ENCODE measurements around the gene MYO1D. TPM values are rescaled to one million over a fixed set of nuclear protein-coding genes. Genes with fewer than 3 reads are reported as not detected.

The MYO1D gene
- total RNA-seq, 2 donors from 2014 or later: 12.4 to 13.6 TPM

GRCh38 chr17:32588982-32589381, 287.9 kb downstream of the MYO1D start:
- no peaks in the 10 kb centered on the region for H3K9me3 Mint-ChIP-seq
- no peak overlapping the region for H3K27ac Mint-ChIP-seq
- ATAC-seq (no peak), DNase-seq (ENCODE audit: low spot score in 2 of 2) (no peak)
- peaks cover 0 to 6% of the 10 kb centered on the region in 2 donors for H3K36me3 Mint-ChIP-seq

DNA sequence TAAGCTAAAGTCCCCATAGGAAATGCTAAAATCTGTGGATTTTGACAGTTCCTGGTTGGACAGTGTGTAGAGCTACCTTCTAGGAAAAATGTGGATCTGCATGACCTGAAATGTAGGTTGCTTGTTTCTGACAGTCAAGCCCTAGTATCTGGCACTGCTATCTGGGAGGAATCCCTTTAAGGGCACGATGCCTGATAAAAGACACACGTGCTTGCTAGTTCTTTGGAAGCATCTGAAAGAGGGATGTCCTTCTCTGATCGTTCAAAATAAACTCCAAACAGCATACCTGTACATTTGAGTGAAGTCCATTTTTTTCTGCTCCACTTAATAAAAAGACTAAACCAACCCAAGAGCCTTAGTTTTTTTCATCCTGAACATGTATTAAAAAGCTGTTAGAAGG, 288.8 kb downstream of the MYO1D start:
- Mint-ChIP-seq H3K27ac (no peak overlapping the region), H3K36me3 (peaks cover 3 to 12% of the 10 kb centered on the region in 2 donors), H3K9me3 (peaks cover 0 to 4% of the 10 kb centered on the region in 2 donors)
- DNase-seq (ENCODE audit: low spot score in 2 of 2): no peak
- no peak for ATAC-seq

- no peak overlapping the region for H3K27ac Mint-ChIP-seq
- H3K9me3 Mint-ChIP-seq: peaks cover 0 to 8% of the 10 kb centered on the region in 2 donors
- H3K36me3 Mint-ChIP-seq: peaks cover 6 to 22% of the 10 kb centered on the region in 2 donors
- no peak for ATAC-seq
- DNase-seq (ENCODE audit: low spot score in 2 of 2): no peak
Measured at GRCh38 chr17:32586666-32587065, 290.3 kb downstream of the MYO1D start.

GRCh38 chr17:32584792-32585191, 292.1 kb downstream of the MYO1D start:
- no peak for DNase-seq (ENCODE audit: low spot score in 2 of 2)
- ATAC-seq: no peak
- peaks cover 12 to 28% of the 10 kb centered on the region in 2 donors for H3K36me3 Mint-ChIP-seq
- peaks cover 9 to 19% of the 10 kb centered on the region in 2 donors for H3K9me3 Mint-ChIP-seq
- H3K27ac Mint-ChIP-seq: no peak overlapping the region

GRCh38 chr17:32583053-32583452, 293.9 kb downstream of the MYO1D start:
- DNase-seq (ENCODE audit: low spot score in 2 of 2) (no peak), ATAC-seq (no peak)

DNA sequence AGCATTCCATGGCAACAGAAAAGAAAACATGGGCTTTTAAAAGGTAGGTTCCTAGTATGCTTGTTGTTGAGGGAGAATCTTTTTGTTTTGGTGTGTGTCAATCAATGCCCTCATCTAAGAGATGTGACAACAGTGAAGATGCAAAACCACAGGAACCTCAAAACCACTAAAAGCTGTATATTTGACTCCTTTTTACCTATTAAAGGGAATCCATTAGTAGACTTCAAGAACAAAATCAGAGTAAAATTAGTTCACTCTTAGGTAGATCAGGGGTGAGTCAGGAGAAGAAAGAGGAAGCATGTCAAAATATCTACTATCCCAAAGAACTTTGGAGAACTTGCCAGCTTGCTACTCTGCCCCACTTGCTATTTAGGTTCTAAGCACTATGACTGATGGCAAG, 301.1 kb downstream of the MYO1D start:
- DNase-seq (ENCODE audit: low spot score in 2 of 2) (no peak), ATAC-seq (peak; percentile 45 to 81)
- Mint-ChIP-seq H3K9me3 (peaks cover 3 to 7% of the 10 kb centered on the region in 2 donors), H3K27ac (no peak overlapping the region), H3K36me3 (peaks cover 0 to 4% of the 10 kb centered on the region in 2 donors)

More at GRCh38 chr17:32583053-32583452, 293.9 kb downstream of the MYO1D start:
- H3K36me3 Mint-ChIP-seq: peaks cover 12 to 28% of the 10 kb centered on the region in 2 donors
- H3K27ac Mint-ChIP-seq: no peak overlapping the region
- peaks cover 9 to 23% of the 10 kb centered on the region in 2 donors for H3K9me3 Mint-ChIP-seq

- Mint-ChIP-seq H3K9me3 (no peaks in the 10 kb centered on the region), H3K27ac (peak overlapping the region in 1 of 2 donors; percentile 72), H3K36me3 (peaks cover 0 to 6% of the 10 kb centered on the region in 2 donors)
- DNase-seq (ENCODE audit: low spot score in 2 of 2) (no peak), ATAC-seq (peak in 1 of 2 donors; percentile 39)
Measured at GRCh38 chr17:32570081-32570396, 306.9 kb downstream of the MYO1D start.

DNA sequence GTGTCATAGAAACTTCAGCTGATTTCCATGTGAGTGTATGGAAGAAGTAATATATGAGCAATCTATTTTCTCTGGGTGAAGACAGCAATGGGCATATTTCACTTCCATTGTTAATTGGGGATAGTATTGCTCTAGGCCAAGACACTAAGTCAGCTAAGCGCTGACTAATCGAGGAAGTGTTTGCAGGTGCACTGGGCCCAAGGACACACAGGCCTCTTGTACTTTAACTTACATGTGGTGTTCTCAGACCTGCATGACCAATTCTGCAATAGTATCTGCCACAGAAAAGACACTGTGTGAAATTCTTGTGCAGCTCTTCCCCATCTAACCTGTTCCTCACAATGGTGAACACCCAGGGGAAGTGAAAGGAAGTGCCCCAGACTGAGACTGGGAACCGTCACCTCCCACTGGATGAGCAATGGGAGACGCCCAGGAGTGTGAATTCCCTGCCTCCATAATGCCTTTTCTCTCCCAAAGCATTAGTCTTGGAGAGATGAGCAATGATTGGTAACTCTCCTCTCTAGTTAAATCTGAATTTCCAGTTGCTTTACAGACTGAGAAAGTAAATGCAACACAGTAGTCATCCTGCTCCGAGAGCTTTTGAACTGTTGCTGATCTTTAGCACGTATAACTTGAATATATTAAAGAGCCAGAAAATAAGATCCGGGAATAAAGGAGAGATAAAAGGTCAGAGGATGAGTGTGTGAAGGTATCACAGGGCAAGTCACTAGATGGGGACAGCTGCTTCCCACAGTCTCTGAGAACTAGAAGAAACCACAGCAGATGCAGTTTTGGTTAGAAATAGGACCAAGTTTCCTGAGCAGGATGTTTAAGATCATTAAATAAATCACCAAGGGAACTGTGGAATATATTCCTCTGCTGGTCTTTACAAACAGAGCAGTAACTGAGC, 307.5 kb downstream of the MYO1D start:
- no peaks in the 10 kb centered on the region for H3K9me3 Mint-ChIP-seq
- no peak for DNase-seq (ENCODE audit: low spot score in 2 of 2)
- H3K27ac Mint-ChIP-seq: peak overlapping the region in 1 of 2 donors; percentile 72
- peak; percentile 85 for ATAC-seq
- peaks cover 0 to 6% of the 10 kb centered on the region in 2 donors for H3K36me3 Mint-ChIP-seq

- no peak overlapping the region for H3K27ac Mint-ChIP-seq
- ATAC-seq (no peak), DNase-seq (ENCODE audit: low spot score in 2 of 2) (no peak)
- H3K36me3 Mint-ChIP-seq: peaks cover 0 to 6% of the 10 kb centered on the region in 2 donors
- no peaks in the 10 kb centered on the region for H3K9me3 Mint-ChIP-seq
Measured at GRCh38 chr17:32568705-32569104, 308.2 kb downstream of the MYO1D start.

DNA sequence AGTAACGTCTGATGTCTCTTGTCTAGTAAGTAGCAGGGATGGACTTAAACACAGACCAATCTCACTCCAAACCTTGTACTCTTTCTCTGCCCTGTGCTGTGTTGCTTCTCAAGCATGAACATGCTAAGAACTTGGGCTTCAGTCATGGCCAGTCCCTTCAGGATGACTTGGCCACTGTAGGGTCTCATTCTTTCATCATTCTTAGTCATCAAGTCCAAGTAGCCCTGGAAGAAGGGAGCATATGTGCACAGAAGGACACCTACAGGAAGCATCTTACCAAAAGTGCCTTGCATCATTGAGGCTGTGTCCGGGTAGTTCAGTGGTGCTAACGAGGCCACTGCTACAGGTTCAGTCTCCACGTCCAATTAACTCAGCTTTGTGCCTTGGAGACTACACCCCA, 309.4 kb downstream of the MYO1D start:
- no peak for ATAC-seq
- H3K36me3 Mint-ChIP-seq: peaks cover 0 to 6% of the 10 kb centered on the region in 2 donors
- H3K27ac Mint-ChIP-seq: no peak overlapping the region
- H3K9me3 Mint-ChIP-seq: no peaks in the 10 kb centered on the region
- no peak for DNase-seq (ENCODE audit: low spot score in 2 of 2)

DNA sequence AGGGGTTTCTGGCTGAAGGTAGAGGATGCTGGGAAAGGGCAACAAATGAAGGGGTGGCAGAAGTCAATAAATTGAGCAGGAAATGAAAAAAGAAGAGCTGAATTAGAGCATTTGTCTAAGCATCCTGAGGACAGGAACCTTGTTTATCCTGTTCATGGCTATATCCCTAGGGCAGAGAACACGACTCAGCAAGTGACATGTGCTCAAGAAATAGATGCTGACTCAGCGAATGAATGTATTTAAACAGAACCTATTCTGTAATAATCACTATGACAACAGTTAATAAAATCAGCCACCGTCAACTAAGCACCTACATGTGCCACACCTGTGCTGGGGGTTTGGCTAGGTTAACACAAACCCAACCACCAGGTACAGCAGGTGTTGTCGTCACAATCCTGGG, 309.8 kb downstream of the MYO1D start:
- H3K36me3 Mint-ChIP-seq: peaks cover 0 to 6% of the 10 kb centered on the region in 2 donors
- peak overlapping the region in 1 of 2 donors; percentile 54 for H3K27ac Mint-ChIP-seq
- no peak for DNase-seq (ENCODE audit: low spot score in 2 of 2)
- no peak for ATAC-seq
- no peaks in the 10 kb centered on the region for H3K9me3 Mint-ChIP-seq

DNA sequence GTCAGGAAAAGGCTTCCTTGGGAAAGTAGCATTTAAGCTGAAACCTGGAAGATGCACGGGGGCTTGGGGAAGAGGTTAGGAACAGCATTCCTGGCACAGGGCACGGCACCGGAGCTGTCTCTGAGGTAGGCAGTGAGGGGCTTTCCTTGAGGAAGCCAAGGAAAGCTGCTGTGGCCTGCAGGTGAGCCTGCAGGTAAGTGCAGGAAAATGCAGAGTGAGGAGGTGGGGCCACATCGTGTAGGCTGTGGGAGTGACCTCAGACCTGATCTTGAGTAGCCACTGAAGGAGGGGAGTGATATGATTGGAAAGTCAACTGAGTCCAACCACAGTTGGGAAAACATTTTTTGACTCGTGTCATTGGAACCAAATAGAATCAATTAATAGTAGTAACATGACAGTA, 310.6 kb downstream of the MYO1D start:
- Mint-ChIP-seq H3K27ac (no peak overlapping the region), H3K36me3 (peaks cover 0 to 6% of the 10 kb centered on the region in 2 donors), H3K9me3 (no peaks in the 10 kb centered on the region)
- no peak for DNase-seq (ENCODE audit: low spot score in 2 of 2)
- ATAC-seq: no peak

DNA sequence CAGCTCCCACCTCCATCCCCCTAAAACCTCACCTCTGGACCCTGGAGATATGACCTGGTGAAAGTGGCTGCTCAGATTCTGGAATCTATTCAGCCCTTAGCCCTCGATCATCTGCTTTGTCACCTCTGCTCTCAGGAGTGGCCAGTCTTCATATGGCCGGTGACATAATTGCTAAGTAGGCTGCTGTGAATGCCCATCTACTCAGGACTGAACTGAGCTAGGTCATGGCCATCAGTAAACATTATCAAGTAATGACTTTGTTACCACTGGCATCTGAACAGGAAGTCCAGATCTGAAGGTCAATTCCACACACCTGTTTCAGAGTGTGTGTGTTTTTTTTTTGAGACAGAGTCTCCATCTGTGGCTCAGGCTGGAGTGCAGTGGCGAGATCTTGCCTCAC, 311.5 kb downstream of the MYO1D start:
- DNase-seq (ENCODE audit: low spot score in 2 of 2) (no peak), ATAC-seq (no peak)
- Mint-ChIP-seq H3K27ac (no peak overlapping the region), H3K9me3 (no peaks in the 10 kb centered on the region), H3K36me3 (peaks cover 0 to 6% of the 10 kb centered on the region in 2 donors)

DNA sequence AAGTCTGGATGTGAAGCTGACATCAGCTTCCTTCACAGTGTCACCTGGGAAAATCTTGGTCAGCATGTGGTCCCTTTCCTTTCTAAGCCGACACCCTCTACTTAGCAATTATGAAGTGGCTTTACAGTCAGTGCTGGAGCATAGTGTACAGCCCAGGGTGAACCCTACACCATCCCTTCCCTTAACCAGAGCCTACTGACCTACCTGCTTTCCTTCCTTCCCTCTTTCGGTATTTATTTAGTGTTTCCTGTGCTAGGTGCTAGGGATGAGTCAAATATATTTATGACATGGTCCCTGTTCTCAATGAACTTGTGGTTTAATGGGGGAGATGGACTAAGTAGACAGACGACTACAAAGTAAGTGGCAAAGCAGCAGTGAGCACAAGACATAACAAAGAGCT, 312.6 kb downstream of the MYO1D start:
- ATAC-seq (peak; percentile 94 to 96), DNase-seq (ENCODE audit: low spot score in 2 of 2) (peak in 1 of 2 donors; percentile 24)
- Mint-ChIP-seq H3K36me3 (peaks cover 0 to 6% of the 10 kb centered on the region in 2 donors), H3K9me3 (no peaks in the 10 kb centered on the region), H3K27ac (no peak overlapping the region)

GRCh38 chr17:32563583-32563982, 313.3 kb downstream of the MYO1D start:
- ATAC-seq (no peak), DNase-seq (ENCODE audit: low spot score in 2 of 2) (no peak)
- Mint-ChIP-seq H3K27ac (no peak overlapping the region), H3K9me3 (no peaks in the 10 kb centered on the region), H3K36me3 (peaks cover 0 to 6% of the 10 kb centered on the region in 2 donors)

- Mint-ChIP-seq H3K36me3 (no peaks in the 10 kb centered on the region), H3K27ac (peak overlapping the region in 1 of 2 donors; percentile 66), H3K9me3 (no peaks in the 10 kb centered on the region)
- DNase-seq (ENCODE audit: low spot score in 2 of 2) (no peak), ATAC-seq (peak in 1 of 2 donors; percentile 58)
Measured at GRCh38 chr17:32558997-32559650, 317.8 kb downstream of the MYO1D start.

DNA sequence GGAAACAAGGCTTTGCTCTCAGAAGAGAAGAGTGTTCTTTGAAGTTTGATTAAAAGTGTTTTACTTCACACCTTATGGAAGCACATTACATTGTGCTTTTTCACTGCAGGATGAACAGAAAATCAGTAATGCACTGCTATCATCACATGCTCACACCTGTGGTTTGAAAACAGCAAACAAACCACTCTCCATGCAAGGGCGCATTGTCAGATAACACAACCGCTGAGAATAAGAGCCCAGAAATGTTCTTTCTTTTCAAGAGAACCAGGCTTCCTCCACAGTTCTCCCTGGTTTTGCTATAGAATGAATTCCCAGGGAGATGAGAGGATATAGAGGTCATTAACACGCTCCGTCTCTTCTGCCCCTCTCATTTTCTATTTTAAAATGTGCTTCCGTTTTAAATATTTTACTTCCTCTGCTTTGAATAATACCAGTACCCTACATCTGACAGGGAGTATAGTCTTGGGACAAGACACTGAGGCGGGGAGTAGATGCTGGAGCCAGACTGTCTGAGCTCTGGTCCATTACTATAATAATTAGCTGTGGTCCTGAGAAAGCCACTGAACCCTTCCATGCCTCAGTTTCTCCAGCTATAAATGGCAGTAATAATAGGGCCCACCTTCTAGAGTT, 318.5 kb downstream of the MYO1D start:
- Mint-ChIP-seq H3K36me3 (no peaks in the 10 kb centered on the region), H3K27ac (peak overlapping the region in 1 of 2 donors; percentile 66), H3K9me3 (no peaks in the 10 kb centered on the region)
- DNase-seq (ENCODE audit: low spot score in 2 of 2) (no peak), ATAC-seq (peak in 1 of 2 donors; percentile 37)

Measured in activated naive CD4-positive, alpha-beta T cell treated with anti-CD3 and anti-CD28 coated beads, Interleukin-2, amount 50 U/mL, for 72 hours (primary cell).